Astrocyte of the hippocampus (primary cell): ENCODE results near the gene KCP.

Source experiments
- DNase-seq: peaks from one replicate; pipeline ENCODE4 v3.0.0; 2011; ENCODE audit warnings: low read depth, low spot score

The KCP gene

DNA sequence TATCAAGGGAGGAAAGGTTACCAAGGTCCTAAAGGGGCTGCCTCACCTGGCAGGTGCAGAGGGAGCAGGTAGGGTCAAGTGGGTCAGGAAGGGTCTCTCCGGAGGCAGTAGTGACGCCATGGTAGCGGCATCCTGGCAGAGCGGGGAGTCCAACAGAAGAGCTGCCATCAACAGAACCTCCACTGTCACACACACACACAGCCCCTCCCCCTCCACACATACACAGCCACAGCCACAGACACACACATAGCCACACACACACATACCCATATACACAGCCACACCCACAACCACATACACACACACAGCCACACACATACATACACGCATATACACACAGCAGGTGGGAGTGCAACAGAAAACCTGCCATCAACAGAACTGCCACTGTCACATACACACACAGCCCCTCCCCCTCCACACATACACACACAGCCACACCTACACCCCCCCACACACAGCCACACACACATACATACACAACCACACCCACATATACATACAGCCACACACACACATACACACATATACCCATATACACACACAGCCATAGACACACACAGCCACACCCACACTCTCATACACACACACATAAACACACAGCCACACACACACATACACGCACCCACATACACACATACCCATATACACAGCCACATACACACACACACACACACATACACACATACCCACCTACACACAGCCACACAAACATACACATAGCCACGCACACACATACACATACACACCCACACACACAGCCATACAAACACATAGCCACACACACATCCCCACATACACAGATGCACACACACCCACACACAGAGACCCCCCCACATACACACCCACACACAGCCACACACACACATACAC is 23.1 kb downstream of the KCP start:
- DNase-seq, result no peak

DNA sequence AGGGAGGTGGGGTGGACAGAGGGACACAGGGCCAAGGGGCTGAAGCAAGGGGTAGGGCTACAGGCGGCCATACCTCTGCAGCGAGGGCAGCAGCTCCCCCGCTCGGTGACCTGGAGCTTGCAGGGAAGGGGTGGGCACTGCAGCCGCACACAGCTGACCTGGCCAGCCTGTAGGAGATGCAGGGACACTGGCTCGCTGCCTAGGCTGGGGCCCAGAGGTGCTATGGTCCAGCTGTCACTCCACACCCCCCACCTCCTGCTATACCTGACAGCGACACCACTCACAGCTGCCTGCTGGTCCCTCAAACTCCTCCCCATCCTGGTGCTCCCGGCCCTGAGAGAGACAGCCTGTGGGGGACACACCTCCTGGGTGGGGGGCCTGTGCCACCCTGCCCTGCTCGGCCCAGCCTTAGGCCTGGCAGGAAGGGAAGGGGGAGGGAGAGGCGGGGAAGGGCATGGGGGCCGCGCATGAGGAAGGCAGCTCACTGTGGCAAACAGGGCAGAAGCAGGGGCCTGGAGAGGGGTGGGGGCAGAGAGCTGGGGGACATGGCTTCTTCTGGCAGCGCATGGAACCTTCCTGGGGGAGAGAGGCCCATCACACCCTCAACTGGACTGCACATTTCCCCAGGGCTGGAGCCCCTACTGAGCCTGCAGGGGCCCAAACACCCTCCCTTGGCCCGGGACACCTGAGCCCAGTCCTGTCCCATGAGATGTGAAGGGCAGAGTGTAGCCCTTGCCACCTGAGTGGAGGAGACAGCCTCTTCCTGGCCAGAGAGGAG is 23.9 kb downstream of the KCP start:
- DNase-seq, result no peak

- no peak for DNase-seq
Observed at GRCh38 chr7:128885370-128886187, 24.9 kb downstream of the KCP start.

GRCh38 chr7:128884561-128885369 is 25.7 kb downstream of the KCP start:
- DNase-seq, result no peak

DNA sequence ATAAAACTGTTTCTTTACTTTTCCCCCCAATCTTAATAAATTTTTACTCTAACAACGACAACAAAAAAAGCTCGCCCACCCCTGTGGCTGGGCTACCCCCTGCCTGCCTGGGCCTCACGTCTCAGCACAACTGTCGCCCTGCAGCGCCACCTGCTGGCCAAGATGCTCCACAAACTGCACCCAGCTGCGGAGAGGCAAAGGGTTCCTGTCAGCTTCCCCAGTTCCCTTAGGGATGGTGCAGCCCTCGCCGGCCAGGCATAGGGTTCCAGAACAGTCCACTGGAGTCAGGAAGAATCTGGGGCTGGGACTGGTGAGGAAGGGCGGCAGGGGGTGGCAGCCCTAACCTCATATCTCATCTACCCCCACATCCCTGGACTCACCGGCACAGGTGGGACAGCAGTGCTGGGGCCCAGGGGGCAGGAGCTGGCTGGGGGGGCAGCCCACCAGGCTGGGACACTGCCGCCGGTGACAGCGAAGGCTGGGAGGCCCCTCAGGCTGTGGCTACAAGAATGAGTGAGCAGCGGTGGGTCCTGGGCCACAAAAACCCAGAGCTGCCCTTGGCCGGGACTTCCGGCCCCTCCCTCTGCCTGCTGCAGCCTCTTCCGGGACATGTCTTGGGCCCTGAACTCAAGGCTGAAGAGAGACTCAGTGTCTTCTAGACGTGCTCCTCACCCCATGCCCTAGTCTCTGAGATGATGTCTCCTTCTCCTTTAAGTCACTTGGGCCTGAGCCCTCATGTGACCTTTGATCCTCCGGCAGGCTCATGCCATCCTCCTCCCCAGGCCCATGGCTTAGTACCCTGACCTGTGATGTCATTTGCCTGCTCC is 26.7 kb downstream of the KCP start:
- DNase-seq, result peak; percentile 86

- DNase-seq, result no peak
Observed at GRCh38 chr7:128882134-128882533, 28.4 kb downstream of the KCP start.

DNA sequence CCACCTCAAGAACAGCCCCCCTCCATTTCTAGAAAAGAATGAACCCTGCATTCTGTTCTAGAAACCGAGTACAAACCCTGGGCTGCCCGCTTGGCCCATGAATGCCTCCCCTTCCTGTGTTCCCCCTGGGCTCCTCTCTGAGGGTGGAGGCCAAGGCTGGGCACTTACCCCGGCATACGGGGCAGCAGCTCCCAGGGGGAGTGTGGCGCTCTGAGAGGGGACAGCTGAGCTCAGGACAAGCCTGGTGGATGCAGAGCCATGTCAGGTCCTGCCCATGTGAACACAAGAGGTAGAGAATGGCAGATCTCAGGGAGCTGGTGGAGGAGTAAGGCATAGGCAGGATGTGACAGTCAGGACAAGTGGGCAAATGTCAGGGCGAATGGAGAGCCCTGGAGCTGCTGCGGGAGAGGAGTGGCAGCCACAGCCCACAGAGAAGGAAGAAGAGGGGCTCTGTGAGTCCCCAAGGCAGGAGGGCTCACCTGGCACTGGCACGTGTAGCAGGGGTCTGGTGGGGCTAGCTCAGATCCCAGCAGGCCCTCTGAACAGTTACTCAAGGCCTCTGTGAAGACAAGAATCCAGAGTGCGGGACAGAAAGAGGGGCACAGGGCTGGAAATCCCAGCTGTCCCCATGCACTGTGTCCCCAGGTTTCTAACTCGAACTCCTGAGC is 28.9 kb downstream of the KCP start:
- no peak for DNase-seq

DNA sequence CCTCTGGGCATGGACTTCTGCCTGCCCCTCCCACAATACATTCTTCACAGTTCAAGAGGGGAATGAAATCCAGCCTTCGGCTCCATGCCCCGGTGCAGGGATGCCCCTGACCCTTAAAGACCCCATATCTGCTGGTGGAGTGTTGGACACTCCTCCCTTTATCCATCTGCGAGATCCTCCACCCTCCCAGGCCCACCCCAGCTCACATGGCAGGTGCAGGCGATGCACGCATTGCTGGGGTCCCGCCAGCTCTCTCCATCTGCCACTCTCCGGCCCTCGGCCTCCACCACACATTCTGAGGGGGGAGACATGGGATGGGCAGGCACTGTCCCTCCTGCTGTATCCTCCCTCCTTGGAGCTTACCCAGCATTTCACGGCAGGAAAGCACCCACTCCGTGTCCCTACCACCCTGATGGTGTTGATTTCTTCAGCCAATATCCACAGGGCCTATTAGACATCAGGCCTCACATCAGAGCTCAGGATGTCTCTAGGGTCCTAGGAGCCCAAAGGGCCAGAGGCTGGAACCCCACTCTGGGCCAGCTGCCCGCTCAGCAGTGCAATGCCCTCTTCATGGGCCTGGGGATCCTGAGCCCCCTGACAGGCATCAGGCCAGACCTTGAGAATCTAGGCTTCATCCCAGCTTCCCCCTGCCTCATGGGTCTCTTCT is 29.6 kb downstream of the KCP start:
- no peak for DNase-seq

GRCh38 chr7:128879939-128880746 is 30.4 kb downstream of the KCP start:
- peak; percentile 87 for DNase-seq

- DNase-seq, result no peak
Observed at GRCh38 chr7:128879461-128879938, 31.0 kb downstream of the KCP start.

- no peak for DNase-seq
Observed at GRCh38 chr7:128878226-128879105, 32.0 kb downstream of the KCP start.

GRCh38 chr7:128877756-128878120 is 32.8 kb downstream of the KCP start:
- no peak for DNase-seq

- no peak for DNase-seq
Observed at GRCh38 chr7:128876978-128877755, 33.3 kb downstream of the KCP start.

GRCh38 chr7:128876586-128876977 is 33.9 kb downstream of the KCP start:
- no peak for DNase-seq

DNA sequence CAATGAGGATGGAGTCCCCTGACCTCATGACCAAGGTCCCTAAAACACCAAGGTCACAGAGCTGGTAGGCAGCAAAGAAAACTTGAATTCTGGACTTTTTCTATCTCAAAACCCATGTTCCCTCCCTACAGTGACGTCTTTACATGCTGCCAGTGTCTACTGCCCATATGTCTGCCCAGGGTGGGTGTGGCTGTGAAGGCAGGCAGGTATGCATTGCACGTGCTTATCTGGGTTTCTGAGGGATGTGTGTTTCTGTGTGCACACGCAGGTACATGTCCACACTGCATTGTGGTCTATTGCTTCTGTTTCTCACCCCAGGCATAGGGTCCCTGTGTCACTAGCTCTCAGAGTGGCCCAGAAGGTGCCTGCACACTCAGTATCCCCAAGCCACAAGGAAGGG is 34.4 kb downstream of the KCP start:
- no peak for DNase-seq

DNA sequence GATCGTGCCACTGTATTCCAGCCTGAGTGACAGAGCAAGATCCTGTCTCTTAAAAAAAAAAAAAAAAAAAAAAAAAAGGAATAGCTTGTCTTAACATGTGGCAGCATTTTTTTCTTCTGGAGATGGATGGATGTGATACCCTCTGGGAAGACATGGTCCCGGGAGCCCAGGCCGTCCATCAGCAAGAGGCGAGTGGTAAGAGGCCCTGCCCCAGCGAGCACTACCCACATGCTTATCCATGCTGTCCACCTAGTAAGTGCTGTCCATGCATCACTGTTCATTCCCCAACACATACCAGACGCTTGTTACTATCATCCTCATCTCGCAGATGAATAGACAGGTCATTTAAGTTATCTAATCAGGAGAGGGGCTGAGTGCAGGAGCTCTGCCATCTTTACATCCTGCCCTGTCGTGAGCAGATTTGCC is 35.0 kb downstream of the KCP start:
- no peak for DNase-seq
